IPS-20b (cell line): ENCODE measurements around the gene PIR.

Experiments
- H3K27ac ChIP-seq: one replicate; pipeline ENCODE4 v1.5.1; 2013; ENCODE audit warnings: low read length
- H3K27me3 ChIP-seq: 2 replicates; pipeline ENCODE4 v1.6.1; 2013; ENCODE audit warnings: mild to moderate bottlenecking, low read length, inconsistent platforms; ENCODE audit not compliant: insufficient read depth
- H3K36me3 ChIP-seq: 2 replicates; pipeline ENCODE4 v1.6.1; 2013; ENCODE audit warnings: low read depth, mild to moderate bottlenecking, inconsistent platforms, low read length, moderate library complexity; ENCODE audit not compliant: insufficient read depth
- H3K4me1 ChIP-seq: 2 replicates; pipeline ENCODE4 v1.6.1; 2013; ENCODE audit warnings: mild to moderate bottlenecking, control low read depth, inconsistent platforms, low read length, moderate library complexity; ENCODE audit not compliant: insufficient read depth
- H3K4me3 ChIP-seq: 2 replicates; pipeline ENCODE4 v1.5.1; 2013; ENCODE audit warnings: mild to moderate bottlenecking, low read length, inconsistent platforms
- H3K9ac ChIP-seq: 2 replicates; pipeline ENCODE4 v1.6.1; 2013; ENCODE audit warnings: low read depth, mild to moderate bottlenecking, inconsistent platforms, low read length, moderate library complexity
- H3K9me3 ChIP-seq: 2 replicates; pipeline ENCODE4 v1.6.1; 2013; ENCODE audit warnings: mild to moderate bottlenecking, low read depth, low read length, inconsistent platforms; ENCODE audit not compliant: insufficient read depth

Gene PIR

GRCh38 chrX:15509845-15510244 lies 16.7 kb upstream of the PIR start:
- Histone ChIP-seq H3K27ac (no peak overlapping the region), H3K36me3 (no peaks in the 10 kb centered on the region), H3K4me1 (no peaks in the 10 kb centered on the region), H3K27me3 (no peaks in the 10 kb centered on the region), H3K4me3 (no peak overlapping the region), H3K9me3 (no peaks in the 10 kb centered on the region), H3K9ac (no peak overlapping the region)

GRCh38 chrX:15507005-15507404 lies 13.9 kb upstream of the PIR start:
- H3K4me3 ChIP-seq = no peak overlapping the region
- no peaks in the 10 kb centered on the region for H3K27me3 ChIP-seq
- no peaks in the 10 kb centered on the region for H3K4me1 ChIP-seq
- H3K36me3 ChIP-seq = no peaks in the 10 kb centered on the region
- H3K27ac ChIP-seq = no peak overlapping the region
- no peak overlapping the region for H3K9ac ChIP-seq
- H3K9me3 ChIP-seq = no peaks in the 10 kb centered on the region

GRCh38 chrX:15505101-15505500 lies 12.0 kb upstream of the PIR start:
- Histone ChIP-seq H3K4me1 (no peaks in the 10 kb centered on the region), H3K27ac (no peak overlapping the region), H3K27me3 (no peaks in the 10 kb centered on the region), H3K9ac (no peak overlapping the region), H3K36me3 (no peaks in the 10 kb centered on the region), H3K4me3 (no peak overlapping the region), H3K9me3 (no peaks in the 10 kb centered on the region)

- H3K9me3 ChIP-seq = no peaks in the 10 kb centered on the region
- no peak overlapping the region for H3K27ac ChIP-seq
- H3K27me3 ChIP-seq = no peaks in the 10 kb centered on the region
- H3K9ac ChIP-seq = no peak overlapping the region
- H3K4me1 ChIP-seq = no peaks in the 10 kb centered on the region
- H3K36me3 ChIP-seq = no peaks in the 10 kb centered on the region
- no peak overlapping the region for H3K4me3 ChIP-seq
Measured at GRCh38 chrX:15504661-15505060, 11.5 kb upstream of the PIR start.

- Histone ChIP-seq H3K36me3 (no peaks in the 10 kb centered on the region), H3K27me3 (no peaks in the 10 kb centered on the region), H3K27ac (no peak overlapping the region), H3K4me1 (no peaks in the 10 kb centered on the region), H3K9ac (no peak overlapping the region), H3K4me3 (no peak overlapping the region), H3K9me3 (no peaks in the 10 kb centered on the region)
Measured at GRCh38 chrX:15501506-15501905, 8.4 kb upstream of the PIR start.

GRCh38 chrX:15500497-15500966 lies 7.4 kb upstream of the PIR start, which contains the start of gene BMX:
BMX (plus strand) TSS chrX:15500807; CDS start chrX:15508354, 7,547 bp downstream.
- Histone ChIP-seq H3K27ac (no peak within 1 kb of the TSS), H3K4me3 (no peak within 1 kb of the TSS)

GRCh38 chrX:15499976-15500375 lies 6.8 kb upstream of the PIR start:
- Histone ChIP-seq H3K27me3 (no peaks in the 10 kb centered on the region), H3K4me1 (no peaks in the 10 kb centered on the region), H3K9me3 (no peaks in the 10 kb centered on the region), H3K36me3 (no peaks in the 10 kb centered on the region), H3K9ac (no peak overlapping the region), H3K27ac (no peak overlapping the region), H3K4me3 (no peak overlapping the region)

More at GRCh38 chrX:15500497-15500966, 7.4 kb upstream of the PIR start, which contains the start of gene BMX:
- Histone ChIP-seq H3K9ac (no peak within 1 kb of the TSS), H3K4me1 (no peaks in the 10 kb centered on the region), H3K9me3 (no peaks in the 10 kb centered on the region), H3K27me3 (no peaks in the 10 kb centered on the region), H3K36me3 (no peaks in the 10 kb centered on the region)

- Histone ChIP-seq H3K36me3 (no peaks in the 10 kb centered on the region), H3K9me3 (no peaks in the 10 kb centered on the region), H3K9ac (no peak overlapping the region), H3K4me1 (no peaks in the 10 kb centered on the region), H3K4me3 (no peak overlapping the region), H3K27ac (no peak overlapping the region), H3K27me3 (no peaks in the 10 kb centered on the region)
Measured at GRCh38 chrX:15498741-15499140, 5.6 kb upstream of the PIR start.

- Histone ChIP-seq H3K9me3 (no peaks in the 10 kb centered on the region), H3K9ac (no peak overlapping the region), H3K27me3 (no peaks in the 10 kb centered on the region), H3K27ac (no peak overlapping the region), H3K4me3 (no peak overlapping the region), H3K36me3 (no peaks in the 10 kb centered on the region), H3K4me1 (no peaks in the 10 kb centered on the region)
Measured at GRCh38 chrX:15497865-15498264, 4.7 kb upstream of the PIR start.

- H3K27me3 ChIP-seq = no peaks in the 10 kb centered on the region
- no peaks in the 10 kb centered on the region for H3K36me3 ChIP-seq
- H3K9me3 ChIP-seq = no peaks in the 10 kb centered on the region
Measured at GRCh38 chrX:15496824-15497223, 3.7 kb upstream of the PIR start.

GRCh38 chrX:15495801-15496200 lies 2.7 kb upstream of the PIR start:
- no peak overlapping the region for H3K9ac ChIP-seq
- no peaks in the 10 kb centered on the region for H3K36me3 ChIP-seq
- no peaks in the 10 kb centered on the region for H3K27me3 ChIP-seq
- no peak overlapping the region for H3K4me3 ChIP-seq
- H3K27ac ChIP-seq = no peak overlapping the region
- H3K9me3 ChIP-seq = no peaks in the 10 kb centered on the region
- H3K4me1 ChIP-seq = no peaks in the 10 kb centered on the region

More at GRCh38 chrX:15496824-15497223, 3.7 kb upstream of the PIR start:
- H3K4me1 ChIP-seq = no peaks in the 10 kb centered on the region
- no peak overlapping the region for H3K4me3 ChIP-seq
- H3K9ac ChIP-seq = no peak overlapping the region
- no peak overlapping the region for H3K27ac ChIP-seq

- no peaks in the 10 kb centered on the region for H3K4me1 ChIP-seq
- H3K27ac ChIP-seq = peak overlapping the region; percentile 79
- no peaks in the 10 kb centered on the region for H3K9me3 ChIP-seq
- H3K36me3 ChIP-seq = no peaks in the 10 kb centered on the region
- H3K4me3 ChIP-seq = peak overlapping the region; percentile 78
- peak overlapping the region; percentile 81 for H3K9ac ChIP-seq
- H3K27me3 ChIP-seq = no peaks in the 10 kb centered on the region
Measured at GRCh38 chrX:15492469-15492868, 664 bp downstream of the PIR start.
